Left ventricle myocardium inferior (tissue), 1 donor: ENCODE measurements around the gene TRIM45. TPM values are rescaled to one million over a fixed set of nuclear protein-coding genes. Genes with fewer than 3 reads are reported as not detected.
A peak's percentile ranks its signal among the peaks of the same experiment; 100 is the strongest.
"Not testable (repeated sequence)": the region's sequence is repeated elsewhere in the genome, so short reads cannot be mapped to it uniquely, and the experiment has no call there.

Experiments used
- DNase-seq: peaks from one replicate; pipeline ENCODE4 v3.0.0-alpha.2; 2020
- H3K27ac ChIP-seq: fragments of 200-600 bp; replicated peaks from 2 replicates; pipeline ENCODE4 v1.8.0; 2021
- H3K27me3 ChIP-seq: fragments of 200-600 bp; 2 replicates; pipeline ENCODE4 v1.8.0; 2021; ENCODE audit warnings: low read depth
- H3K36me3 ChIP-seq: fragments of 200-600 bp; 2 replicates; pipeline ENCODE4 v1.8.0; 2021
- H3K4me1 ChIP-seq: fragments of 200-600 bp; 2 replicates; pipeline ENCODE4 v1.8.0; 2021
- H3K4me3 ChIP-seq: fragments of 200-600 bp; 2 replicates; pipeline ENCODE4 v1.8.0; 2021; ENCODE audit warnings: mild to moderate bottlenecking, moderate library complexity
- H3K9me3 ChIP-seq: fragments of 200-600 bp; replicated peaks from 2 replicates; pipeline ENCODE4 v1.8.0; 2021
- intact Hi-C: fragments of 100-400 bp; cut with micrococcal nuclease; formaldehyde crosslinking; loops from one replicate; pipeline ENCODE4 v1.11.0; 2022
- total RNA-seq: library from RNA; stranded (reverse); fragmentation: NEBNext Ultra II Directional; extraction: Animal tissue kit (Norgen Biotek cat#: 25700); gene quantifications from one replicate; pipeline ENCODE4 v1.2.1, GENCODE V29; 2021
- TF ChIP-seq, protein P1 (sequence below): fragments of 200-600 bp; IDR thresholded peaks from 2 replicates; pipeline ENCODE4 v1.8.0; 2021; ENCODE audit warnings: antibody characterized with exemption, mild to moderate bottlenecking, borderline replicate concordance
- donor health status: DM: no; HTN: yes; CAD: no; lungs with severe emphysema.

The TRIM45 gene
- total RNA-seq, 1 donor from 2014 or later = 13.0 TPM

DNA sequence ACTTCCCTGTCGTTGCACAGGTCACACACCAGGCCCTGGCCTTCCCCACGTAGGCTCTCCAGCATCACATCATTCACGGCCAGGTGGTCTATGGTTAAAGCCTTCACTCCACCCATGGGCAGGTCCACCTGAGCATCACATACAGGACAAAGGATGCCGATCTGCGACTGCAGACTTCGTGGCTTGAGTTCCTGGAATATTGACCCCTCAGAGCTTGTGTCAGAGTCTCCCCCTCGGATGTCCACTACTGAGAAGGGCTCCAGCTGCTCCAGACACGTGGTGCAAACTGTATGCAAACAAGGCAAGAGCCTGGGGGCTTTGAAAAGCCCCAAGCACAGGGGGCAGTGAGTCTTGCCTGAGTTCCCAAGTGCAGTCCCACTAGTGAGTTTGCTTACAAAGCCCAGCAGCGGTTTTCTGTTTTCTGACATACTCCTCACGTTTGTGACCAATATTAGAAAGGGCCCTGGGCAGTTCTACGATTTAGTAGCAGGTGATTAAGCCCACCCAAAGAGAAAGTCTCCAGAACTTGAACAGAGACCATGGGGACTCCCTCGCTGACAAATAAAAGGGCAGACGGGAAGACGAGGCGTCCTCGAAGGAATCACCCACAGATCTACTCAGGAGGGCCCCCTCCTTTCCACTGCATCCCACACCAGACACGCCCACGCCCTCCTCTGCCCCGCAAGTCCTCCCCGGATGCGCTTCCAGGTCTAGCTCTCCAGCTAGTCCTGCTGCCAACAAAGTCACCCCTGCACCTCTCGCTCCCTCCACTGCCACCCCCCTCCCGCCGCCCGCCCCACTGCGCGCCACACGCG is 568 bp downstream of the TRIM45 start:
- Histone ChIP-seq H3K27me3 (no peaks in the 10 kb centered on the region), H3K36me3 (peaks cover 16% of the 10 kb centered on the region), H3K4me1 (peaks cover 52% of the 10 kb centered on the region), H3K27ac (peak overlapping the region; percentile 95), H3K9me3 (no peaks in the 10 kb centered on the region), H3K4me3 (peak overlapping the region; percentile 80)
- intact Hi-C loops = no loop called here
- TF ChIP-seq, protein P1, sequence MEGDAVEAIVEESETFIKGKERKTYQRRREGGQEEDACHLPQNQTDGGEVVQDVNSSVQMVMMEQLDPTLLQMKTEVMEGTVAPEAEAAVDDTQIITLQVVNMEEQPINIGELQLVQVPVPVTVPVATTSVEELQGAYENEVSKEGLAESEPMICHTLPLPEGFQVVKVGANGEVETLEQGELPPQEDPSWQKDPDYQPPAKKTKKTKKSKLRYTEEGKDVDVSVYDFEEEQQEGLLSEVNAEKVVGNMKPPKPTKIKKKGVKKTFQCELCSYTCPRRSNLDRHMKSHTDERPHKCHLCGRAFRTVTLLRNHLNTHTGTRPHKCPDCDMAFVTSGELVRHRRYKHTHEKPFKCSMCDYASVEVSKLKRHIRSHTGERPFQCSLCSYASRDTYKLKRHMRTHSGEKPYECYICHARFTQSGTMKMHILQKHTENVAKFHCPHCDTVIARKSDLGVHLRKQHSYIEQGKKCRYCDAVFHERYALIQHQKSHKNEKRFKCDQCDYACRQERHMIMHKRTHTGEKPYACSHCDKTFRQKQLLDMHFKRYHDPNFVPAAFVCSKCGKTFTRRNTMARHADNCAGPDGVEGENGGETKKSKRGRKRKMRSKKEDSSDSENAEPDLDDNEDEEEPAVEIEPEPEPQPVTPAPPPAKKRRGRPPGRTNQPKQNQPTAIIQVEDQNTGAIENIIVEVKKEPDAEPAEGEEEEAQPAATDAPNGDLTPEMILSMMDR = no peak
- DNase-seq = no peak

- peaks cover 34% of the 10 kb centered on the region for H3K36me3 ChIP-seq
- DNase-seq, H3K27me3 ChIP-seq, intact Hi-C loops, H3K4me3 ChIP-seq, H3K9me3 ChIP-seq: not testable (repeated sequence)
- H3K4me1 ChIP-seq = peaks cover 52% of the 10 kb centered on the region
- peak overlapping the region; percentile 60 for H3K27ac ChIP-seq
Observed at GRCh38 chr1:117119144-117119543, 2.4 kb downstream of the TRIM45 start.

DNA sequence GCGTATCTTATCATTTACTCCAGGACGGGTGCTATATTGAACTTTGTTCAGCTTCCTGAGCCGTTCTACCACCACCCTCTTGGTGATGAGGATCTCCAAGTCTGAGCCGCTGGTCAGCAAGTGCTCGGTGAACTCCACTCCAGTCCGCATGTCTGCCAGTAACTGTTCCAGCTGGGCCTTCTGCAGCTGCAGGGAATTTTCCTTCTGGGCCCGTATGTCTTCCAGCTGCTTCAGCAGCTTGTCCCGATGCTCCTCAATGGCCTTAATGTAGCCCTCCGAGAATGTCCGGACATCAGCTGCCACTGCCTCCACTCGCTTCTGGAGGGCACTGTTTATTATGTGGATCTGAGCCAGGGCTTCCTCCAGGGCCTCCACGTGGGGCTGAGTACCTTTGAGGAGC is 3.4 kb downstream of the TRIM45 start:
- TF ChIP-seq, protein P1 = no peak
- intact Hi-C loops = no loop called here
- Histone ChIP-seq H3K27ac (peak overlapping the region; percentile 60), H3K4me3 (no peak overlapping the region), H3K27me3 (no peaks in the 10 kb centered on the region), H3K4me1 (peaks cover 52% of the 10 kb centered on the region), H3K36me3 (peaks cover 44% of the 10 kb centered on the region), H3K9me3 (no peaks in the 10 kb centered on the region)
- DNase-seq = no peak

DNA sequence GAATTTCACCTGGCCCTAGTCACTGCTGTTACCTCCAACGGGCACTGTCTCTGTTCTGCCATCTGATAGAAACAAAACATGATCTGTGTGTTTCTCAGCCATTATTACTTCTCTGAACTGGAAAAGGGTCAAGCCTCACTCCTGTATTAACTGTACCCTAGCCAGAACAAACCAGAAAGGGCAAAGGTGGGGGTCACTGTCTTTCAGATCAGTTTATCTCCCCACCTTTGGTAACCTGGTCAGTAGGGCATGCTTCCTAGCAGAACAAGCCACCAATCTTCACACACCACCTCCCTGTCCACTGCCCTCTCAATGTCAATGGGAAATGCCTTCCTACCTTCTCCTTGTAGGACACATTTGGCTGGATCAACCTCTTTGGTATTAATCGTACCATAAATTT is 3.9 kb downstream of the TRIM45 start:
- Histone ChIP-seq H3K27ac (no peak overlapping the region), H3K4me3 (no peak overlapping the region), H3K36me3 (peaks cover 49% of the 10 kb centered on the region), H3K9me3 (no peaks in the 10 kb centered on the region), H3K27me3 (no peaks in the 10 kb centered on the region), H3K4me1 (peaks cover 52% of the 10 kb centered on the region)
- intact Hi-C loops = no loop called here
- DNase-seq = no peak
- TF ChIP-seq, protein P1 = no peak

DNA sequence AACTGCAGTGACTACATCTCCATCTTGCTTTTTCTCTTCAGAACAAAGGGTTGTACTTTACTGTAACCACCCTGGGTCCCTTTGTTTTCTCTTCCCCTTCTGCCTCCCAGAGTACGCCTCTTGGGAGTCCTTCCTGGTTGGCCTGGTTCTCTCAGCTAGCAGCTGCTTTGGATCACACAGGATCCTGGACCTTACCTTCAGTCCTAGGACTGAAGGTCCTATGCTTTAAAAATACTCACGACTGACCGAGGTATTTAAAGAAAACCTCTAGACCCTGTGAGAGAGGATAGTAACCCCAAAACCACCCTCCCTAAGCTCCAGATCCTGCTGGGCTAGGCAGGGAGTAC is 4.8 kb downstream of the TRIM45 start:
- peaks cover 58% of the 10 kb centered on the region for H3K36me3 ChIP-seq
- no peaks in the 10 kb centered on the region for H3K9me3 ChIP-seq
- TF ChIP-seq, protein P1 = no peak
- H3K4me1 ChIP-seq = peaks cover 51% of the 10 kb centered on the region
- H3K27me3 ChIP-seq = no peaks in the 10 kb centered on the region
- intact Hi-C loops = no loop called here
- no peak for DNase-seq
- no peak overlapping the region for H3K4me3 ChIP-seq
- no peak overlapping the region for H3K27ac ChIP-seq

DNA sequence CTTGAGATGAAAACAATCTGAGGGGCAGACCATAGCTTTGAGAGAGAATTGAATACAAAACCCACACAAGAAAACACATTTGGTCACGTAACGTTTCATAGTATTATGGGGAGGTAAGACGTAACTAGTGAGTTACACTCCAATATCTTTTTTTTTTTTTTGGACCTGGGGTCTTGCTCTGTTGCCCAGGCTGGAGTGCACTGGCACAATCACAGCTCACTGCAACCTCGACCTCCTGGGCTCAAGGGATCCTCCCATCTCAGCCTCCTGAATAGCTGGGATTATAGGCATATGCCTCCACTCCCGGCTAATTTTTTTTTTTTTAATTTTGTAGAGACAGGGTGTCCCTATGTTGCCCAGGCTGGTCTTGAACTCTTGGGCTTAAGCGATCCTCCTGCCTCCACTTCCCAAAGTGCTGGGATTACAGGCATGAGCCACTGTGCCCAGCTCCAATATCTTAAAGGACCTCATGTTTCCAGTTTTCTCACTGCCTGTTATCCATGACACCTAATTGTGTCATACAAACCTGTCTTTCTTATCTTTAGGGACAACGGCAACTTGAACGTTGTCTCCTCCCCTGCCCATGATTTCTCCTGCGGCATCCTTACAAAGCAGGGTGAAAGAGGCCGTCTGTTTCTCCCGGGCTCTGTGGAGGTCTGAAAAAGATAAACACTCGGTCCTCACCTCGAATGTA is 5.3 kb downstream of the TRIM45 start:
- Histone ChIP-seq H3K27me3 (no peaks in the 10 kb centered on the region), H3K9me3 (no peaks in the 10 kb centered on the region), H3K4me1 (peaks cover 50% of the 10 kb centered on the region), H3K4me3 (no peak overlapping the region), H3K36me3 (peaks cover 63% of the 10 kb centered on the region), H3K27ac (no peak overlapping the region)
- TF ChIP-seq, protein P1 = no peak
- intact Hi-C loops = no loop called here
- DNase-seq = no peak
